SU-DHL-6 (cell line): ENCODE results near the gene PIP5K1B.

Experiments
- H2AFZ ChIP-seq: fragments of 200-600 bp; sonication (generic); 2 replicates; pipeline ENCODE4 v1.6.1; 2014; ENCODE audit warnings: low read depth, mild to moderate bottlenecking, moderate library complexity, mixed read lengths, antibody characterized with exemption, low read length; ENCODE audit not compliant: severe bottlenecking
- H3F3A ChIP-seq: fragments of 200-600 bp; shearing (Covaris generic); 2 replicates; pipeline ENCODE4 v1.6.0; 2016; ENCODE audit warnings: antibody characterized with exemption, mild to moderate bottlenecking; ENCODE audit not compliant: insufficient read depth
- H3K27ac ChIP-seq: fragments of 200-600 bp; sonication (generic); 2 replicates; pipeline ENCODE4 v1.5.1; 2016; ENCODE audit warnings: low read depth, mild to moderate bottlenecking, low read length, moderate library complexity, mixed read lengths
- H3K27me3 ChIP-seq: fragments of 200-600 bp; sonication (generic), shearing (Covaris generic); 2 replicates; pipeline ENCODE4 v1.6.0; 2014; ENCODE audit warnings: mild to moderate bottlenecking, low read length
- H3K36me3 ChIP-seq: fragments of 200-600 bp; sonication (generic); 2 replicates; pipeline ENCODE4 v1.6.1; 2014; ENCODE audit warnings: mild to moderate bottlenecking, low read length, mixed read lengths
- H3K4me2 ChIP-seq: fragments of 300-600, 200-600 bp; shearing (Covaris generic), sonication (generic); 2 replicates; pipeline ENCODE4 v1.6.0; 2014; ENCODE audit warnings: low read length, low read depth, mild to moderate bottlenecking; ENCODE audit not compliant: poor library complexity, severe bottlenecking
- H3K4me3 ChIP-seq: fragments of 200-600 bp; sonication (generic); 2 replicates; pipeline ENCODE4 v1.5.1; 2014; ENCODE audit warnings: antibody characterized with exemption, low read length, mild to moderate bottlenecking, mixed read lengths; ENCODE audit not compliant: insufficient read depth, poor library complexity, severe bottlenecking
- H3K79me2 ChIP-seq: fragments of 200-600 bp; sonication (generic); 2 replicates; pipeline ENCODE4 v1.6.1; 2014; ENCODE audit warnings: mild to moderate bottlenecking, low read length, moderate library complexity; ENCODE audit not compliant: insufficient read depth
- H3K9ac ChIP-seq: fragments of 200-600 bp; sonication (generic); 2 replicates; pipeline ENCODE4 v1.7.0; 2014; ENCODE audit warnings: mild to moderate bottlenecking, low read length
- H3K9me2 ChIP-seq: fragments of 200-600 bp; sonication (generic); replicated peaks from 2 replicates; pipeline ENCODE4 v1.6.1; 2014; ENCODE audit warnings: low read length; ENCODE audit not compliant: insufficient read depth
- H3K9me3 ChIP-seq: fragments of 200-600 bp; sonication (generic); 2 replicates; pipeline ENCODE4 v1.6.1; 2014; ENCODE audit warnings: low read length, mixed read lengths; ENCODE audit not compliant: insufficient read depth
- H4K20me1 ChIP-seq: fragments of 200-600 bp; sonication (generic); 2 replicates; pipeline ENCODE4 v1.6.1; 2014; ENCODE audit warnings: low read depth, mild to moderate bottlenecking, antibody characterized with exemption, low read length, moderate library complexity, mixed read lengths
- EZH2phosphoT487 ChIP-seq: fragments of 200-600 bp; sonication (generic), shearing (Covaris generic); conservative IDR thresholded peaks from 2 replicates; pipeline ENCODE4 v1.6.1; 2018; ENCODE audit warnings: mild to moderate bottlenecking, antibody characterized with exemption, low read length, moderate library complexity, mixed read lengths
- TF ChIP-seq, protein P1 (sequence below): fragments of 200-600 bp; sonication (generic); IDR thresholded peaks from one replicate; pipeline ENCODE4 v1.5.1; 2017; ENCODE audit warnings: antibody characterized with exemption, mild to moderate bottlenecking, low read length, moderate library complexity; ENCODE audit not compliant: insufficient read depth, poor library complexity, severe bottlenecking

Gene PIP5K1B

DNA sequence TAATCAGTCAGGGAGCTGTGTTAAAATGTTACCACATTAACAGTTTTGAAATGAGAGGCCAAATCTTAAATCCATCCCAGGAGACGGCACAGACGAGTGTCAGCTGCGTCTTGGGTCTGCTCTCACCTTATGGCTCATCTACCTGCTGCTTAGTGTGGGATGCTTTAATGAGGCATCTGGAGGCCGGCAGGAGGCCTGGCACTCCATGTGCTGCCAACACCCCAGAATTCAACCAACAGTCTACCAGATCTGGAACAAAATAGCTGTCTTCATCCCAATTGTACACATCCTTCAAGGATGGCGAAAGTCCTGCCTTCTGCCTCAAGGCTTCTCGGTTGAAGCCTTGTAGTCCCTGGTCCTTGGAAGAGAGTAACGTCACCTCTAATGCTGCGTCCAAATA is 296.9 kb downstream of the PIP5K1B start:
- no peaks in the 10 kb centered on the region for H3K36me3 ChIP-seq
- no peaks in the 10 kb centered on the region for H3K27me3 ChIP-seq
- no peaks in the 10 kb centered on the region for H3K9me3 ChIP-seq
- H3K79me2 ChIP-seq = no peaks in the 10 kb centered on the region
- no peaks in the 10 kb centered on the region for H3K9me2 ChIP-seq
- no peak overlapping the region for H3K4me2 ChIP-seq
- H3K27ac ChIP-seq = no peak overlapping the region
- no peak overlapping the region for H2AFZ ChIP-seq
- no peak overlapping the region for H3K4me3 ChIP-seq
- H3F3A ChIP-seq = no peaks in the 10 kb centered on the region
- no peak for TF ChIP-seq EZH2phosphoT487
- TF ChIP-seq, protein P1, sequence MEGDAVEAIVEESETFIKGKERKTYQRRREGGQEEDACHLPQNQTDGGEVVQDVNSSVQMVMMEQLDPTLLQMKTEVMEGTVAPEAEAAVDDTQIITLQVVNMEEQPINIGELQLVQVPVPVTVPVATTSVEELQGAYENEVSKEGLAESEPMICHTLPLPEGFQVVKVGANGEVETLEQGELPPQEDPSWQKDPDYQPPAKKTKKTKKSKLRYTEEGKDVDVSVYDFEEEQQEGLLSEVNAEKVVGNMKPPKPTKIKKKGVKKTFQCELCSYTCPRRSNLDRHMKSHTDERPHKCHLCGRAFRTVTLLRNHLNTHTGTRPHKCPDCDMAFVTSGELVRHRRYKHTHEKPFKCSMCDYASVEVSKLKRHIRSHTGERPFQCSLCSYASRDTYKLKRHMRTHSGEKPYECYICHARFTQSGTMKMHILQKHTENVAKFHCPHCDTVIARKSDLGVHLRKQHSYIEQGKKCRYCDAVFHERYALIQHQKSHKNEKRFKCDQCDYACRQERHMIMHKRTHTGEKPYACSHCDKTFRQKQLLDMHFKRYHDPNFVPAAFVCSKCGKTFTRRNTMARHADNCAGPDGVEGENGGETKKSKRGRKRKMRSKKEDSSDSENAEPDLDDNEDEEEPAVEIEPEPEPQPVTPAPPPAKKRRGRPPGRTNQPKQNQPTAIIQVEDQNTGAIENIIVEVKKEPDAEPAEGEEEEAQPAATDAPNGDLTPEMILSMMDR = no peak
- H4K20me1 ChIP-seq = no peaks in the 10 kb centered on the region
- no peak overlapping the region for H3K9ac ChIP-seq

DNA sequence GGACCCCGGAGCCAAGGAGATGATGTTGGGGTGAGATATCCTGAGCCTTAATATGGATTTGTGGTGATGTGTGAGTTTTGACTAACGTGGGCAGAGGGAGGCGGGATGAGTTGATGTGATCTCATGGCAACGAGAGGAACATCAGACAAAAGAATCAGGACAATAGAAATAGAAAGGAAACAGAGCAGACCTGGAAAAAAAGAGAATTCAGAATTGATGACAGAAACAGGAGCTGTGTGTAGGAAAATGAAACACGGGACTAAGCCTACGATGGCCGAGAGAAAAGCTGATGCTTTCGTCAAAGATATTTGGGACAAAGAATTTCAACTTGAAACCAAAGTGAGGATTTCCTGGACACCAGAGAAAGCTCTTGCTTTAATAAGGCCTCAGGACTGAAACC is 298.0 kb downstream of the PIP5K1B start:
- no peaks in the 10 kb centered on the region for H4K20me1 ChIP-seq
- no peak overlapping the region for H3K27ac ChIP-seq
- no peaks in the 10 kb centered on the region for H3K27me3 ChIP-seq
- no peaks in the 10 kb centered on the region for H3F3A ChIP-seq
- H3K9me2 ChIP-seq = no peaks in the 10 kb centered on the region
- no peaks in the 10 kb centered on the region for H3K79me2 ChIP-seq
- H3K4me2 ChIP-seq = no peak overlapping the region
- no peak overlapping the region for H3K4me3 ChIP-seq
- no peaks in the 10 kb centered on the region for H3K36me3 ChIP-seq
- no peaks in the 10 kb centered on the region for H3K9me3 ChIP-seq
- no peak overlapping the region for H2AFZ ChIP-seq
- TF ChIP-seq, protein P1 = no peak
- TF ChIP-seq EZH2phosphoT487 = no peak
- no peak overlapping the region for H3K9ac ChIP-seq

DNA sequence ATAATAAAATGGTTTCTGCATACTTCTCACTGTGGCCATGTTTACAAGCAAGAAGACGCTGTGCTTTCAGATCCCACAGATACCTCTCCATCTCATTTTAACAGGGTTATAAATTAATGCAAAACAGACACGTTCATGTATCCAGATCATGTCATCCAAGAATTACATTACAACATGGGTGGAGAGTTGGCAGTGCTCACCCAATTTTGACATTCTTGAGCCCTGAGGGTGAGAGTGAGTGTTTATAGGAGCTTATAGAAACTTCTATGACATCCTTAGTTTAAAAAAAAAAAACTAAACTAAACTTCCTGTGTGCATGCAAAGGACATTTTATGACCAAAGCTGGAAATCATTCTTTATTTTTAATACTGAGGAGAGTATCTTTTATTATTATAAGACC is 299.8 kb downstream of the PIP5K1B start:
- H3K9me3 ChIP-seq = no peaks in the 10 kb centered on the region
- no peak overlapping the region for H3K4me3 ChIP-seq
- H3K9ac ChIP-seq = no peak overlapping the region
- no peak overlapping the region for H2AFZ ChIP-seq
- no peaks in the 10 kb centered on the region for H3K36me3 ChIP-seq
- no peaks in the 10 kb centered on the region for H4K20me1 ChIP-seq
- H3K27ac ChIP-seq = no peak overlapping the region
- no peak for TF ChIP-seq EZH2phosphoT487
- TF ChIP-seq, protein P1 = no peak
- no peaks in the 10 kb centered on the region for H3F3A ChIP-seq
- no peak overlapping the region for H3K4me2 ChIP-seq
- H3K27me3 ChIP-seq = no peaks in the 10 kb centered on the region
- H3K79me2 ChIP-seq = no peaks in the 10 kb centered on the region
- no peaks in the 10 kb centered on the region for H3K9me2 ChIP-seq

DNA sequence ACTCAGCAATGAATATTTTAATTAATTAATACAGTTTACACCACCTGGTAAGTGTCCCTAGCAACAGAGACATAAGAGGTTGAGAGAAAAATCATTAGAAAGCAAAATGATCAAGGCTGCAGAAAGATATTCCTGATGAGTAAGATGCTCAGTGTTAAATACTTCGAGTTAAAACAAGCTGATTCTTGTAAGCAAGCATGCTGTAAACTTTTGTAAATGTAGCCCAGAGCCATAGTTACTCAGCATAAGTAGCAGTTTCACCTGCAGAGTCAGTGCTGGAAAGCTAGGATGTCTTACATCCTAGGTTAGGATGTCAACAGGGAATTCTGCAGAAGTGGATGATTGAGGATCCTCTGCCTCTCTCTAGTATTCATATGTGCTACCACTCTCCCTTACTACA is 304.7 kb downstream of the PIP5K1B start:
- Histone ChIP-seq H3K27me3 (no peaks in the 10 kb centered on the region), H3K4me3 (no peak overlapping the region), H4K20me1 (no peaks in the 10 kb centered on the region), H3K27ac (no peak overlapping the region), H3K9me2 (no peaks in the 10 kb centered on the region), H3K9ac (no peak overlapping the region), H3F3A (no peaks in the 10 kb centered on the region), H3K36me3 (no peaks in the 10 kb centered on the region), H3K79me2 (no peaks in the 10 kb centered on the region), H3K9me3 (no peaks in the 10 kb centered on the region), H3K4me2 (no peak overlapping the region), H2AFZ (no peak overlapping the region)
- TF ChIP-seq EZH2phosphoT487 = no peak
